Endothelial cell of umbilical vein (primary cell): ENCODE data around the gene MAP3K1. TPM values are rescaled to one million over a fixed set of nuclear protein-coding genes. Genes with fewer than 3 reads are reported as not detected.

Experiments
- BruUV-seq: library from RNA; stranded (reverse); fragments of 400-500 nt; replicated peaks from 2 replicates; lab custom pipeline; 2021; lab: Mats Ljungman, UMichigan
- CTCF ChIA-PET: fragments of 300-600, 350-600 bp; sonication (Branson Sonifier 250); formaldehyde crosslinking; loops from one replicate; lab custom pipeline; 2021; ENCODE audit warnings: antibody characterized with exemption, inconsistent platforms; lab: Charles Lee
- POLR2A ChIA-PET: fragments of 300-600, 350-600 bp; sonication (Branson Sonifier 250); formaldehyde crosslinking; loops from one replicate; lab custom pipeline; 2021; ENCODE audit warnings: antibody characterized with exemption, inconsistent platforms; lab: Charles Lee
- DNase-seq: peaks from one replicate; pipeline ENCODE4 v3.0.0-alpha.2; 2011; ENCODE audit warnings: low read depth, low spot score
- FAIRE-seq: peaks from 2 replicates; lab custom pipeline; 2011; peaks lifted over from hg19 to GRCh38; lab: Jason Lieb, UNC
- H2AFZ ChIP-seq: 2 replicates; pipeline ENCODE4 v1.6.0; 2012; ENCODE audit warnings: low read depth, low read length, control low read depth, inconsistent platforms
- H3K27ac ChIP-seq: 2 replicates; pipeline ENCODE4 v1.5.1; 2011; ENCODE audit warnings: low read depth, mild to moderate bottlenecking, control low read depth, low read length, moderate library complexity; ENCODE audit not compliant: insufficient read depth
- H3K27me3 ChIP-seq, 2 experiments: 2 replicates each; pipeline versions ENCODE4 v1.6.0 to v1.6.1; 2011; ENCODE audit warnings: low read length in 2 of 2, mixed read lengths in 1 of 2; ENCODE audit not compliant: control insufficient read depth in 2 of 2, insufficient read depth in 2 of 2
- H3K36me3 ChIP-seq, 2 experiments: 2 replicates in 1 of 2; 3 replicates in 1 of 2; pipeline ENCODE4 v1.5.1; 2011; ENCODE audit warnings: low read length in 2 of 2, mild to moderate bottlenecking in 1 of 2, moderate library complexity in 1 of 2; ENCODE audit not compliant: control insufficient read depth in 2 of 2, insufficient read depth in 2 of 2; ENCODE audit errors: extremely low read depth in 1 of 2
- H3K4me1 ChIP-seq: 3 replicates; pipeline ENCODE4 v1.5.1; 2011; ENCODE audit warnings: mild to moderate bottlenecking, low read length; ENCODE audit not compliant: control insufficient read depth, insufficient read depth; ENCODE audit errors: extremely low read depth
- H3K4me2 ChIP-seq: 2 replicates; pipeline ENCODE4 v1.6.1; 2011; ENCODE audit warnings: low read length, control low read depth, mixed read lengths; ENCODE audit not compliant: insufficient read depth
- H3K4me3 ChIP-seq, 3 experiments: fragments of 200-600 bp in 1 of 3; sonication (generic), shearing (Covaris generic) in 1 of 3; replicated peaks in 1 of 3; 2 replicates each; pipeline ENCODE4 v1.5.1; 2011 to 2016; ENCODE audit warnings: control low read depth in 3 of 3, low read length in 3 of 3, mild to moderate bottlenecking in 2 of 3, inconsistent platforms in 1 of 3, low read depth in 1 of 3, moderate library complexity in 1 of 3; ENCODE audit not compliant: insufficient read depth in 1 of 3
- H3K79me2 ChIP-seq: 2 replicates; pipeline ENCODE4 v1.6.0; 2012; ENCODE audit warnings: low read length, inconsistent platforms; ENCODE audit not compliant: control insufficient read depth, insufficient read depth
- H3K9ac ChIP-seq: replicated peaks from 2 replicates; pipeline ENCODE3; 2011; ENCODE audit warnings: low read length, control low read depth; ENCODE audit not compliant: insufficient read depth; ENCODE audit errors: extremely low read depth
- H3K9me1 ChIP-seq: replicated peaks from 3 replicates; pipeline ENCODE4 v1.6.0; 2011; ENCODE audit warnings: mild to moderate bottlenecking, low read length; ENCODE audit not compliant: control insufficient read depth, insufficient read depth; ENCODE audit errors: extremely low read depth
- H3K9me3 ChIP-seq: replicated peaks from 2 replicates; pipeline ENCODE4 v1.5.1; 2012; ENCODE audit warnings: low read length, inconsistent platforms; ENCODE audit not compliant: control insufficient read depth, insufficient read depth
- H4K20me1 ChIP-seq: replicated peaks from 2 replicates; pipeline ENCODE3; 2011; ENCODE audit warnings: mild to moderate bottlenecking, low read length; ENCODE audit not compliant: control insufficient read depth, insufficient read depth; ENCODE audit errors: extremely low read depth
- CTCF ChIP-seq, 2 donors: IDR thresholded peaks; 1 replicate in 1 of 2; 2 replicates in 1 of 2; pipeline ENCODE4 v1.5.1; 2011; ENCODE audit warnings: low read length in 2 of 2, mild to moderate bottlenecking in 2 of 2, moderate library complexity in 2 of 2, control low read depth in 1 of 2, inconsistent platforms in 1 of 2, low read depth in 1 of 2; ENCODE audit not compliant: insufficient read depth in 1 of 2; ENCODE audit errors: extremely low read depth in 1 of 2
- EZH2 ChIP-seq: IDR thresholded peaks from 2 replicates; pipeline ENCODE4 v1.6.1; 2012; ENCODE audit warnings: borderline replicate concordance, low read depth, mild to moderate bottlenecking, moderate library complexity, low read length, inconsistent platforms; ENCODE audit not compliant: severe bottlenecking
- FOS ChIP-seq: IDR thresholded peaks from 2 replicates; pipeline ENCODE4 v1.6.1; 2011; ENCODE audit warnings: mild to moderate bottlenecking, low read length, moderate library complexity, borderline replicate concordance; ENCODE audit not compliant: insufficient read depth
- JUN ChIP-seq: IDR thresholded peaks from 2 replicates; pipeline ENCODE4 v1.6.1; 2011; ENCODE audit warnings: borderline replicate concordance, low read depth; ENCODE audit not compliant: insufficient read length, insufficient read depth
- MYC ChIP-seq: IDR thresholded peaks from one replicate; pipeline ENCODE4 v1.6.1; 2011; ENCODE audit warnings: mild to moderate bottlenecking, low read depth, low read length
- POLR2A ChIP-seq: IDR thresholded peaks from 2 replicates; pipeline ENCODE4 v1.6.1; 2012; ENCODE audit warnings: low read depth, mild to moderate bottlenecking, control low read depth, low read length
- POLR2AphosphoS5 ChIP-seq: IDR thresholded peaks from 2 replicates; pipeline ENCODE4 v1.6.1; 2012; ENCODE audit warnings: low read depth, mild to moderate bottlenecking, control low read depth, low read length, moderate library complexity; ENCODE audit not compliant: insufficient read depth
- dilution Hi-C: fragments of 300-500 bp; cut with MboI; formaldehyde crosslinking; loops from one replicate; pipeline ENCODE4 v1.15.0; 2019; ENCODE audit warnings: low sequenced_read_pairs; ENCODE audit not compliant: extremely low pct_ligation_motif_present
- intact Hi-C: fragments of 100-400 bp; cut with micrococcal nuclease; formaldehyde crosslinking; loops from one replicate; pipeline ENCODE4 v1.10.0; 2022
- polyA plus RNA-seq, 4 experiments: library from polyadenylated mRNA; depleted of rRNA in 3 of 4; stranded (reverse) in 3 of 4; unstranded in 1 of 4; fragments of >200 nt; gene quantifications; 2 replicates each; pipeline versions ENCODE4 v1.2.1 to v1.2.3, GENCODE V29; 2011 to 2012; ENCODE audit warnings: missing spikeins in 1 of 4
- total RNA-seq: library from RNA; stranded (reverse); gene quantifications from 2 replicates; pipeline ENCODE4 v1.2.3, GENCODE V29; 2021
- TF ChIP-seq, protein P1 (sequence below): IDR thresholded peaks from 2 replicates; pipeline ENCODE4 v1.6.1; 2011; ENCODE audit not compliant: insufficient read depth, insufficient read length

MAP3K1 gene
- total and polyA plus RNA-seq, 2 donors (not counting 3 experiments of a cell fraction or from before 2014, with no cell fraction given) = 5.7 to 14.4 TPM

DNA sequence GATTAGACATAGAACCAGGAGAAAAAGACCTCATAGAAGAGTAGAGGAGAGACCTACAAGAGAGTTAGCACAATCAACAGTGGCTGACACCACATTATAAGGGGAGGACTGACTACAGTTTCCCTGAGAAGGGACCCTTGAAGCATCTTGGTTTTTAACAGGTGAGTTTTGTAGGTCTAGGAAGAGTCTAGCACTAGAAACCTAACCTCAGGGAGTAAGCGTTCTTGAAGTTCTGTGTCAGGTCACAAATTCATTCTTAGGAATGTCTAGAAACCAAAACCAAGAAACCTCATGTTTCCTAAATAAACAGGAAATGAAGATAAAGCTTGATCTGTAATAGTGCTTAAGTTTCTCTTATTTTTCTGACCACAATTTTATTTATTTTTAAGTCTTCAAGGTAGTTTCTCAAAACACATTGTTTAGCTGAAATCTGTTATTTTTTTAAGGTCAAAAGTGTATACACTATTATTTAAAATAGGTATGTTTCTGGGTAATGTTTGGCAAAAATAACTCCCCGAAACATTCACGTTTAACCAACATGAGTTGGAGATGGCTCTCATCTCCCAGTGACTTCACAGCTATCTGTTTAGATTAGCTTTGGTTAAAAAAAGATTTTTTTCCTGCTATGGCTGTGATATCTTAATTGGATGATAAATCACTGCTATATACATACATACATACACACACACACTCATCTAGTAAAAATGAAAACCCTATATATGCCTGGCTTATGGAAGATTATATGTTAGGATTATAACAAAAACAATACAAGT, 37.1 kb downstream of the MAP3K1 start:
- Histone ChIP-seq H3K79me2 (peaks cover 24% of the 10 kb centered on the region), H3K4me3 (no peak overlapping the region), H3K4me2 (peak overlapping the region; percentile 58), H3K4me1 (peaks cover 23% of the 10 kb centered on the region), H3K36me3 (no peaks in the 10 kb centered on the region), H3K9me1 (no peaks in the 10 kb centered on the region), H3K9ac (no peak overlapping the region), H4K20me1 (no peaks in the 10 kb centered on the region), H3K27ac (no peak overlapping the region), H2AFZ (no peak overlapping the region), H3K27me3 (no peaks in the 10 kb centered on the region), H3K9me3 (no peaks in the 10 kb centered on the region)
- intact Hi-C loops = no loop called here
- ChIA-PET CTCF (interaction anchor here (0.7 to 3.3 kb wide), 5 partner anchors 11 to 915 kb away, joined by 3 to 21 read pairs (median 3); no protein-coding TSS in a partner anchor), POLR2A (no interaction called here)
- BruUV-seq = no TSS peak
- no peak for FAIRE-seq
- dilution Hi-C loops = no loop called here
- TF ChIP-seq FOS (no peak), POLR2AphosphoS5 (no peak), MYC (no peak), EZH2 (no peak), POLR2A (no peak), JUN (no peak), CTCF (IDR thresholded peaks at IDR 0.05; ENCODE audit: extremely low read depth in 1 of 2, insufficient read depth in 1 of 2, low read depth in 1 of 2, low read length in 2 of 2) (no peak)
- TF ChIP-seq, protein P1, sequence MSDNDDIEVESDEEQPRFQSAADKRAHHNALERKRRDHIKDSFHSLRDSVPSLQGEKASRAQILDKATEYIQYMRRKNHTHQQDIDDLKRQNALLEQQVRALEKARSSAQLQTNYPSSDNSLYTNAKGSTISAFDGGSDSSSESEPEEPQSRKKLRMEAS = no peak
- DNase-seq = no peak
